Measurements from ENCODE around the gene CFTR.

CFTR gene

GRCh38 chr7:117654780-117655179 lies 175.0 kb downstream of the CFTR start:
- H3K27ac ChIP-seq (ENCODE audit: low read length), result no peak overlapping the region
- no peaks in the 10 kb centered on the region for H3F3A ChIP-seq (ENCODE audit: insufficient read depth, low read length)
- no peak overlapping the region for H3K9ac ChIP-seq (ENCODE audit: low read length)
- H3K4me1 ChIP-seq (ENCODE audit: low read length), result no peaks in the 10 kb centered on the region
- H2AFZ ChIP-seq (ENCODE audit: low read length), result no peak overlapping the region
- H3K36me3 ChIP-seq (replicated peaks; ENCODE audit: insufficient read depth, low read length), result no peaks in the 10 kb centered on the region
- no peaks in the 10 kb centered on the region for H3K9me3 ChIP-seq (replicated peaks; ENCODE audit: insufficient read depth, low read length)
- no peaks in the 10 kb centered on the region for H4K20me1 ChIP-seq (ENCODE audit: insufficient read depth, low read length)
- TF ChIP-seq EZH2 (optimal IDR thresholded peaks at IDR 0.05; ENCODE audit: low read depth, low read length) (no peak), EZH2phosphoT487 (IDR thresholded peaks at IDR 0.05; ENCODE audit: low read length) (no peak)
- TF ChIP-seq, protein P1, sequence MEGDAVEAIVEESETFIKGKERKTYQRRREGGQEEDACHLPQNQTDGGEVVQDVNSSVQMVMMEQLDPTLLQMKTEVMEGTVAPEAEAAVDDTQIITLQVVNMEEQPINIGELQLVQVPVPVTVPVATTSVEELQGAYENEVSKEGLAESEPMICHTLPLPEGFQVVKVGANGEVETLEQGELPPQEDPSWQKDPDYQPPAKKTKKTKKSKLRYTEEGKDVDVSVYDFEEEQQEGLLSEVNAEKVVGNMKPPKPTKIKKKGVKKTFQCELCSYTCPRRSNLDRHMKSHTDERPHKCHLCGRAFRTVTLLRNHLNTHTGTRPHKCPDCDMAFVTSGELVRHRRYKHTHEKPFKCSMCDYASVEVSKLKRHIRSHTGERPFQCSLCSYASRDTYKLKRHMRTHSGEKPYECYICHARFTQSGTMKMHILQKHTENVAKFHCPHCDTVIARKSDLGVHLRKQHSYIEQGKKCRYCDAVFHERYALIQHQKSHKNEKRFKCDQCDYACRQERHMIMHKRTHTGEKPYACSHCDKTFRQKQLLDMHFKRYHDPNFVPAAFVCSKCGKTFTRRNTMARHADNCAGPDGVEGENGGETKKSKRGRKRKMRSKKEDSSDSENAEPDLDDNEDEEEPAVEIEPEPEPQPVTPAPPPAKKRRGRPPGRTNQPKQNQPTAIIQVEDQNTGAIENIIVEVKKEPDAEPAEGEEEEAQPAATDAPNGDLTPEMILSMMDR (IDR thresholded peaks at IDR 0.05; ENCODE audit: low read length), result no peak
- no peak overlapping the region for H3K4me3 ChIP-seq (ENCODE audit: low read length)
- H3K4me2 ChIP-seq (ENCODE audit: low read depth, low read length), result no peak overlapping the region
- DNase-seq, result no peak
- H3K27me3 ChIP-seq (replicated peaks; ENCODE audit: insufficient read depth, low read length), result no peaks in the 10 kb centered on the region
- H3K9me2 ChIP-seq (replicated peaks; ENCODE audit: insufficient read depth, low read length), result no peaks in the 10 kb centered on the region
- H3K79me2 ChIP-seq (ENCODE audit: low read length), result no peaks in the 10 kb centered on the region

DNA sequence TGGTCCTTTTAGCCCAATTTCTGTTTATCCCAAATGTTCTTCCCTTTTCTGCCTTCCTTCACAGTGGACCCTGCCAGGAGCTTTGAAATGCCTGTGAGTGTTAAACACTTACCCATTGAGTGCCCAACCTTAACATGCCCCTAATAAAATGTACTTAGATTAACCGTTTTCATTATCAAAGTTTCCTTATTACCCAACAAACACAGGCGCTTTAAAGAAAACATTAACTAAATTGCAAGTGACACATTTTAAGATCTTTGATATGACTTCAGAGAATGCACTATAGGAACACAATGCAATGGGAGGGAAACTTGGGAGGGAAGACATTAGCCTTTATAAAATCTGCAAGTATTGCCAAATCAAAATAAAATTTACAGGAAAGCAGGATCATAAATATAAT lies 177.0 kb downstream of the CFTR start:
- Histone ChIP-seq H2AFZ (ENCODE audit: low read length) (no peak overlapping the region), H3F3A (ENCODE audit: insufficient read depth, low read length) (no peaks in the 10 kb centered on the region), H3K9me3 (replicated peaks; ENCODE audit: insufficient read depth, low read length) (no peaks in the 10 kb centered on the region), H3K27ac (ENCODE audit: low read length) (no peak overlapping the region), H3K4me3 (ENCODE audit: low read length) (no peak overlapping the region), H3K79me2 (ENCODE audit: low read length) (no peaks in the 10 kb centered on the region), H3K9ac (ENCODE audit: low read length) (no peak overlapping the region), H3K4me1 (ENCODE audit: low read length) (no peaks in the 10 kb centered on the region), H3K9me2 (replicated peaks; ENCODE audit: insufficient read depth, low read length) (no peaks in the 10 kb centered on the region), H3K4me2 (ENCODE audit: low read depth, low read length) (no peak overlapping the region), H3K27me3 (replicated peaks; ENCODE audit: insufficient read depth, low read length) (no peaks in the 10 kb centered on the region), H4K20me1 (ENCODE audit: insufficient read depth, low read length) (no peaks in the 10 kb centered on the region), H3K36me3 (replicated peaks; ENCODE audit: insufficient read depth, low read length) (no peaks in the 10 kb centered on the region)
- TF ChIP-seq, protein P1 (IDR thresholded peaks at IDR 0.05; ENCODE audit: low read length), result no peak
- TF ChIP-seq EZH2 (optimal IDR thresholded peaks at IDR 0.05; ENCODE audit: low read depth, low read length) (no peak), EZH2phosphoT487 (IDR thresholded peaks at IDR 0.05; ENCODE audit: low read length) (no peak)
- DNase-seq, result no peak

DNA sequence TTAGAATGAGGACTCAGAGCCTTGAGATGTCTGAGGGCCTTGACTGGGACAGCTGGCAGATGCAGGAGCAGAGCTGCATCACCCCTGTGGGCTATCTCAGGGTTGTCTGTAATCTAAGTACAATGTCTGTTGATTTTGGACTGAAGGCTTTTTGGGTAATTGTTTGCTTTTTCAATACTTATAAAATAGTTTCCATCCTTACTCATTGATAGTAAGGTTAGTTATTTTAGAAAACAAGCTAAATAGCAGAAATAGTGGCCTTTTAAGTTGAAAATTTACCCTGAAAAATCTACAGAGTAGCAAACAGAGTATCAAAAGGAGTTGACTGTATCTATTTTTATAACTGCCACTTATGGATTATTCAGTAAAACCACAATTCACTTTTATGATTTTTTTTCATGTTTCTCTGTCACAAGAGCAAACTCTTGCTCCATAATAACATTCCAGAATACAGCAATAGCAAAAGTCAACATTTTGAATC lies 179.7 kb downstream of the CFTR start:
- Histone ChIP-seq H3K4me2 (ENCODE audit: low read depth, low read length) (no peak overlapping the region), H3K27ac (ENCODE audit: low read length) (no peak overlapping the region)

More for the DNA sequence above, 179.7 kb downstream of the CFTR start:
- peaks cover 5% of the 10 kb centered on the region for H3K4me1 ChIP-seq (ENCODE audit: low read length)
- H3F3A ChIP-seq (ENCODE audit: insufficient read depth, low read length), result no peaks in the 10 kb centered on the region
- H3K27me3 ChIP-seq (replicated peaks; ENCODE audit: insufficient read depth, low read length), result no peaks in the 10 kb centered on the region
- no peaks in the 10 kb centered on the region for H3K9me2 ChIP-seq (replicated peaks; ENCODE audit: insufficient read depth, low read length)
- no peaks in the 10 kb centered on the region for H3K79me2 ChIP-seq (ENCODE audit: low read length)
- no peak overlapping the region for H3K9ac ChIP-seq (ENCODE audit: low read length)
- H4K20me1 ChIP-seq (ENCODE audit: insufficient read depth, low read length), result no peaks in the 10 kb centered on the region
- TF ChIP-seq, protein P1 (IDR thresholded peaks at IDR 0.05; ENCODE audit: low read length), result no peak
- TF ChIP-seq EZH2phosphoT487 (IDR thresholded peaks at IDR 0.05; ENCODE audit: low read length) (no peak), EZH2 (optimal IDR thresholded peaks at IDR 0.05; ENCODE audit: low read depth, low read length) (no peak)
- no peak for DNase-seq
- no peaks in the 10 kb centered on the region for H3K9me3 ChIP-seq (replicated peaks; ENCODE audit: insufficient read depth, low read length)
- no peak overlapping the region for H2AFZ ChIP-seq (ENCODE audit: low read length)
- no peaks in the 10 kb centered on the region for H3K36me3 ChIP-seq (replicated peaks; ENCODE audit: insufficient read depth, low read length)
- H3K4me3 ChIP-seq (ENCODE audit: low read length), result no peak overlapping the region
